PC-3 (cell line): ENCODE results near the gene FOXP4. TPM values are rescaled to one million over a fixed set of nuclear protein-coding genes. Genes with fewer than 3 reads are reported as not detected.

ENCODE experiments used
- ATAC-seq: fragments of 200-7000 bp; cut with Tn5 transposase; 2 replicates; pipeline ENCODE4 v1.9.1; 2020; ENCODE audit warnings: mild to moderate bottlenecking, moderate library complexity
- BruUV-seq: library from RNA; stranded (reverse); fragments of 400-500 nt; replicated peaks from 2 replicates; lab custom pipeline; 2021; lab: Mats Ljungman, UMichigan
- CTCF ChIA-PET: fragments of 300-600 bp; sonication (Branson Sonifier 250); formaldehyde crosslinking; loops from one replicate; lab custom pipeline; 2022; ENCODE audit warnings: antibody characterized with exemption; lab: Charles Lee
- POLR2A ChIA-PET: fragments of 300-600 bp; sonication (Branson Sonifier 250); formaldehyde crosslinking; loops from one replicate; lab custom pipeline; 2022; ENCODE audit warnings: antibody characterized with exemption; ENCODE audit not compliant: unreplicated experiment; lab: Charles Lee
- DNase-seq: peaks from one replicate; pipeline ENCODE4 v3.0.0-alpha.2; 2015
- H2AFZ ChIP-seq: fragments of 300-600 bp; sonication (generic); 2 replicates; pipeline ENCODE4 v1.6.0; 2016; ENCODE audit warnings: antibody characterized with exemption, low read length
- H3F3A ChIP-seq: fragments of 300-600 bp; sonication (generic); one replicate; pipeline ENCODE4 v1.6.0; 2017; ENCODE audit warnings: antibody characterized with exemption, low read length, control low read depth, mild to moderate bottlenecking; ENCODE audit not compliant: unreplicated experiment
- H3K27ac ChIP-seq: fragments of 300-600 bp; sonication (generic); 2 replicates; pipeline ENCODE4 v1.5.1; 2016; ENCODE audit warnings: mild to moderate bottlenecking, low read length
- H3K27me3 ChIP-seq: fragments of 300-600 bp; sonication (generic); 2 replicates; pipeline ENCODE4 v1.6.1; 2016; ENCODE audit warnings: low read length, mixed read lengths
- H3K36me3 ChIP-seq: fragments of 300-600 bp; sonication (generic); 2 replicates; pipeline ENCODE4 v1.6.1; 2016; ENCODE audit warnings: low read depth, mixed run types, low read length, mixed read lengths
- H3K4me1 ChIP-seq: fragments of 300-600 bp; sonication (generic); 2 replicates; pipeline ENCODE4 v1.5.1; 2016; ENCODE audit warnings: low read length; ENCODE audit not compliant: insufficient read depth
- H3K4me2 ChIP-seq: fragments of 300-600 bp; sonication (generic); 2 replicates; pipeline ENCODE4 v1.6.0; 2016; ENCODE audit warnings: low read length
- H3K4me3 ChIP-seq: fragments of 300-600 bp; sonication (generic); 2 replicates; pipeline ENCODE4 v1.5.1; 2016; ENCODE audit warnings: mild to moderate bottlenecking, low read length, mixed read lengths
- H3K79me2 ChIP-seq: fragments of 300-600 bp; sonication (generic); 2 replicates; pipeline ENCODE4 v1.6.1; 2017; ENCODE audit warnings: low read length, mixed read lengths
- H3K9ac ChIP-seq: fragments of 300-600 bp; sonication (generic); 2 replicates; pipeline ENCODE4 v1.6.0; 2016; ENCODE audit warnings: mild to moderate bottlenecking, low read length
- H3K9me2 ChIP-seq: fragments of 300-600 bp; sonication (generic); replicated peaks from 2 replicates; pipeline ENCODE4 v1.6.1; 2016; ENCODE audit warnings: mixed run types, low read length, mixed read lengths
- H3K9me3 ChIP-seq: fragments of 300-600 bp; sonication (generic); 2 replicates; pipeline ENCODE4 v1.6.1; 2016; ENCODE audit warnings: low read length, mixed read lengths
- H4K20me1 ChIP-seq: fragments of 300-600 bp; sonication (generic); 2 replicates; pipeline ENCODE4 v1.6.1; 2016; ENCODE audit warnings: low read length, mixed read lengths
- EZH2 ChIP-seq: fragments of 300-600 bp; sonication (generic); IDR thresholded peaks from one replicate; pipeline ENCODE4 v1.6.1; 2017; ENCODE audit warnings: antibody characterized with exemption, mild to moderate bottlenecking, low read length; ENCODE audit not compliant: unreplicated experiment
- EZH2phosphoT487 ChIP-seq: fragments of 300-600 bp; sonication (generic); IDR thresholded peaks from 2 replicates; pipeline ENCODE4 v1.6.1; 2018; ENCODE audit warnings: mild to moderate bottlenecking, antibody characterized with exemption, low read length, borderline replicate concordance
- intact Hi-C: fragments of 100-400 bp; cut with micrococcal nuclease; formaldehyde crosslinking; loops from 2 replicates; pipeline ENCODE4 v1.9.0; 2023
- total RNA-seq: library from RNA; depleted of rRNA; stranded (reverse); fragments of >200 nt; gene quantifications from 2 replicates; pipeline ENCODE4 v1.2.3, GENCODE V29; 2014
- TF ChIP-seq, protein P1 (sequence below): fragments of 300-600 bp; sonication (generic); conservative IDR thresholded peaks from 2 replicates; pipeline ENCODE4 v1.5.1; 2017; ENCODE audit warnings: antibody characterized with exemption, low read depth, mild to moderate bottlenecking, low read length

Gene FOXP4
- total RNA-seq, 1 experiment from 2014 or later = 6.7 TPM

DNA sequence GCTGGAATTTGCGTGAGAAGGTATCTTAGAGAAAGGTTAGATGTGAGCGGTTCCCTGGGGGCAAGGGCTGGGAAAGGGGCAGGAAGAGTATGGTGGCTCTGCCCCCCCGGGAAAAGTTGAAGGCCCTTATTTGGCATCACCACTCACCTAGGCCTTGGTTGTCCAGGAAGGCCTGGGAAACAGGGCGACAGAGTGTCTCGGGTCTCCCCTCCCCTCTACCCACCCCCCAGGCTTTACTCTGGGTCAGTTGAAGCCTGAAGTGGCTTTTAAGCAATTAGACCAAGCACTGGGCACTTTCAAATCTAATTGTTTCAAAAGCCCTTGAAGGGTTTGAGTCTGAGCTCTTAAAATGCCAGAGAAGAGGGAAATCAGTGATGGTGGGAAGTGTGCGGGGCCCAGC lies 30.2 kb upstream of the FOXP4 start:
- BruUV-seq = no TSS peak
- Histone ChIP-seq H3K27me3 (peaks cover 3% of the 10 kb centered on the region; the same call in 1 of the 2 replicates), H4K20me1 (no peaks in the 10 kb centered on the region), H2AFZ (no peak overlapping the region), H3K79me2 (no peaks in the 10 kb centered on the region), H3K36me3 (no peaks in the 10 kb centered on the region), H3K9me2 (no peaks in the 10 kb centered on the region), H3K4me2 (no peak overlapping the region), H3K9me3 (no peaks in the 10 kb centered on the region), H3K27ac (no peak overlapping the region), H3K4me1 (no peaks in the 10 kb centered on the region), H3F3A (no peaks in the 10 kb centered on the region), H3K9ac (no peak overlapping the region), H3K4me3 (no peak overlapping the region)
- TF ChIP-seq EZH2 = no peak
- no peak for TF ChIP-seq EZH2phosphoT487
- TF ChIP-seq, protein P1, sequence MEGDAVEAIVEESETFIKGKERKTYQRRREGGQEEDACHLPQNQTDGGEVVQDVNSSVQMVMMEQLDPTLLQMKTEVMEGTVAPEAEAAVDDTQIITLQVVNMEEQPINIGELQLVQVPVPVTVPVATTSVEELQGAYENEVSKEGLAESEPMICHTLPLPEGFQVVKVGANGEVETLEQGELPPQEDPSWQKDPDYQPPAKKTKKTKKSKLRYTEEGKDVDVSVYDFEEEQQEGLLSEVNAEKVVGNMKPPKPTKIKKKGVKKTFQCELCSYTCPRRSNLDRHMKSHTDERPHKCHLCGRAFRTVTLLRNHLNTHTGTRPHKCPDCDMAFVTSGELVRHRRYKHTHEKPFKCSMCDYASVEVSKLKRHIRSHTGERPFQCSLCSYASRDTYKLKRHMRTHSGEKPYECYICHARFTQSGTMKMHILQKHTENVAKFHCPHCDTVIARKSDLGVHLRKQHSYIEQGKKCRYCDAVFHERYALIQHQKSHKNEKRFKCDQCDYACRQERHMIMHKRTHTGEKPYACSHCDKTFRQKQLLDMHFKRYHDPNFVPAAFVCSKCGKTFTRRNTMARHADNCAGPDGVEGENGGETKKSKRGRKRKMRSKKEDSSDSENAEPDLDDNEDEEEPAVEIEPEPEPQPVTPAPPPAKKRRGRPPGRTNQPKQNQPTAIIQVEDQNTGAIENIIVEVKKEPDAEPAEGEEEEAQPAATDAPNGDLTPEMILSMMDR = no peak
- intact Hi-C loops = no loop called here
- no peak for ATAC-seq
- POLR2A ChIA-PET = no interaction called here
- no peak for DNase-seq
- CTCF ChIA-PET = no interaction called here

DNA sequence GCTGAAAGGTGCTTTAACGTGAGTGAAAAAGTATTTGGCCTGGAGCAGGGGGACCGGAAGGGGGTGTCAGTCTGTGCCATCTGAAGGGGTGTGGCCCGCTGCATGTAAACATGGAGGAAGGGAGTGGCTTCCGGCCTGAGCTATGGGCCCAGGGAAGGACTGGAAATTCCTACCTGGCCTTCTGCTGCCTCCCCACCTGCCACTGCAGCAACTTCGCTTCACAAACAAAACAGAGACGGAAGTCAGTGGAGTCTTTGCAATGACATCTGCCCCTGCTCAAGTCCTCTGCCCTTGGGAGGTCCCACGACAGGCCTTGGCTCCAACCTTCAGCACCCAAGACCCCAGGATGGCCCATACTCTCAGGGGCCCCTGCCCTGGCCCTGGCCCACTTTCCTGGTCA lies 28.1 kb upstream of the FOXP4 start:
- CTCF ChIA-PET = no interaction called here
- no TSS peak for BruUV-seq

DNA sequence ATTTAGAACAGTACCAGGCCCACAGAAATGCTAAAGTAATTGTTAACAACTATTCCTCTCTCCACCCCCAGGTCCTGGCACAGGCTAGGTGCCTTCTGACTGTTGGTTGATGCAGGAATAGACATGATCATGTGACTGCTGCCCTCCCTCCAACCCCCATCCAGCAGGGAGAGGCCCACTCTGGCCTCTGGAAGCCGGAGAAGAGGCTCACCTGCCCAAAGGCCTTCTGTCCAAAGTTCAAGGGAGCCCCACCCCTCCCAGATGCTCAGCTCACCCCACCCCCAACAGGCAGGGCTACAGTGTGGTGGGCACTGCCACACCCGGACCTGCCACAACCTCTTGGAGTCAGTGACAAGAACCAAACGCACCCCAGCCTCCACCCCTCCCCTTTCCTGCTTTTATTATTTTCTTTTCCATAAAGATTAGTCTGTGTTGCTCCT lies 26.9 kb upstream of the FOXP4 start:
- no TSS peak for BruUV-seq
- H3K9me3 ChIP-seq = no peaks in the 10 kb centered on the region
- H3K36me3 ChIP-seq = no peaks in the 10 kb centered on the region
- H3K4me2 ChIP-seq = no peak overlapping the region
- H3K9ac ChIP-seq = no peak overlapping the region
- CTCF ChIA-PET = no interaction called here
- H3K27me3 ChIP-seq = no peaks in the 10 kb centered on the region
- no peak for ATAC-seq
- no peak overlapping the region for H3K27ac ChIP-seq
- no peak overlapping the region for H3K4me3 ChIP-seq
- no peaks in the 10 kb centered on the region for H3K9me2 ChIP-seq
- no peaks in the 10 kb centered on the region for H3K4me1 ChIP-seq
- intact Hi-C loops = no loop called here
- H3K79me2 ChIP-seq = no peaks in the 10 kb centered on the region
- POLR2A ChIA-PET = no interaction called here
- no peak overlapping the region for H2AFZ ChIP-seq
- no peaks in the 10 kb centered on the region for H4K20me1 ChIP-seq
- DNase-seq = no peak
- TF ChIP-seq, protein P1 = no peak
- TF ChIP-seq EZH2 (no peak), EZH2phosphoT487 (no peak)
- H3F3A ChIP-seq = no peaks in the 10 kb centered on the region

More for the DNA sequence above, 28.1 kb upstream of the FOXP4 start:
- Histone ChIP-seq H3F3A (no peaks in the 10 kb centered on the region), H3K36me3 (no peaks in the 10 kb centered on the region), H3K27ac (no peak overlapping the region), H3K4me1 (no peaks in the 10 kb centered on the region), H3K9ac (no peak overlapping the region), H3K79me2 (no peaks in the 10 kb centered on the region), H3K4me3 (no peak overlapping the region), H2AFZ (no peak overlapping the region), H3K4me2 (no peak overlapping the region), H3K9me3 (no peaks in the 10 kb centered on the region), H3K9me2 (no peaks in the 10 kb centered on the region), H3K27me3 (no peaks in the 10 kb centered on the region), H4K20me1 (no peaks in the 10 kb centered on the region)
- intact Hi-C loops = no loop called here
- POLR2A ChIA-PET = no interaction called here
- ATAC-seq (peak; percentile 37; the same call in 1 of the 2 replicates), DNase-seq (no peak)
- TF ChIP-seq EZH2phosphoT487 (no peak), EZH2 (no peak)
- TF ChIP-seq, protein P1 = no peak
